Measurements from ENCODE around the gene BCL2L13.
"Not testable (repeated sequence)": the region's sequence is repeated elsewhere in the genome, so short reads cannot be mapped to it uniquely, and the experiment has no call there.

Gene BCL2L13

GRCh38 chr22:17729561-17729960 lies 91.0 kb downstream of the BCL2L13 start:
- no peak for DNase-seq

DNA sequence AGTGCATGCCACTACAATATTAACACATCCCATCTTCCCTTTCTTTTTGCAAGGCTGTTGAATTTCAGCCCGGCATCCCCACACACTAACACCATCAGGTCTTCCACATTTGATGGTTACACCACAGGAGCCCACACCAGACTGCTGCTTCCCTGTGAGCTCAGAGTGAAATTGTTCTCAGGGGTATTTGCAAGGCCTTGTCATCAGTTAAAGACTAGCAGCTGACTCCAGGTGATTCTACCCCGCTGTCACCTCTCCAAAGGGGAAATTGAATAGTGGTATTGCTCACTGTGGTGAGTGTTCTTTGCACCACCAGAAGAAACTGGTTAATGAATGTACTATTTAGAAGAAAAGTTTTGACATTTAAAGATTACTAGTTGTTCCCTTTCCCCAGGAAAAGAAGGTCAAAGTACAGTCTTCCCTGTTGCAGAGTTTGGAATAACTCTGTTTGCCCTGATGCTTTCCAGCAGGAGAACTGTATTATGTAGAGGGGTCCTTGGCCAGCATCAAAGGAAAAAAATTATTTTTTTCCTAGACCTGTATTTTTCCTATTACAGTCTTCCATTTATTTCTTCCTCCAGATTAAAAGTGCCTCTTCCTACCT lies 93.8 kb downstream of the BCL2L13 start:
- DNase-seq: no peak

GRCh38 chr22:17733466-17733865 lies 94.9 kb downstream of the BCL2L13 start:
- DNase-seq: no peak

DNA sequence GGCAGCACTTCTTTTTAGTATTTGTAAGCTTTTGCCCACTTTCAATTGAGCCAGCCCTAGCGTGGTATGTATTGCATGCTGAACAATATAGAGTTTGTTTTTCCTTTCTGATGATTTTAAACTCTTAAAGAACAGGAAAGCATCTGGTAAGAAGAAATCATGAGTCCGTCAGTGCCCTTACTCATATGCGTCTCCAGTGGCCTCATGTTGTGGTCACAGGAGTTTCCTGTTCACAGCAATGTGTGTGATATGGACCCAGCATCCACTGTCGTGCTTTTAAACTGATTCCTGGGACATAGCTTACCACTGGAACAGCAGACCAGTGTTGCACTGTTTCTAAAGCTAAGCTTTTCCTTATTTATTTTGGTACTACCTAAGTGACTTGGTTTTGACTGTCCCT lies 95.6 kb downstream of the BCL2L13 start:
- DNase-seq: no peak

DNA sequence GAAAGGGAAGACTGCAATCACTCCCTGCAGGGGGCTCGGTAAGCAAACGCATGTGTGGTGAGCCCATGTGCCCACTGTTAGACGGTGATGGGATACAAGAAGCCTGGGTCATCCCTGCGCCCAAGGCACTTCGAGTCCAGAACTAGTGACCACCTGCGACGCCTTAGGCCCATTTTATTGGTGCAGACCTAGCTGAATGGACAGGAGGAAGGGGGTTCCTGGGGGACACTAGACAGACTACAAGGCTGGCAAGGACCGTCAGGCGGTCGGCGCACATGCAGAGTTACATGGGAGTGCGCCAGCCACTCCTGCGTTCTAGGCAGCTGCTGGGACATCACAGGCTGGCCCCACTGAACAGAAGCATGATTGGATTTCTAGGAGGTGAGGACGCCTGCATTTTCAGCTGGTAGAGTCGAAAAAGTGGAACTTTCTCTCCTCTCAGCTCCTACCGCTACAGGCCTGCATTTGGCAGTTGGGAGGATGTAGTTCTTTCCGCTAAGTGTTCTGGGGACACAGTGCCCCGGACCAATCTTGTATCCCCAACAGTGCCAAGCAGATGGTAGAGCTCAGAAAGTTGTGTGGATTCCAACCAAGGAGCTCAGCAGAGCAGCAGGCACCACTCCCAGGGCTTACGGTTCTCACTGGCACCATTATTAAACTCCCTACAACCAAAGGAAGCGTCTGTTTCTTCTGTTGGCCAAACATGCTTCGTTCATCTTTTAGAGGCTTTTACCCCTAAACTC lies 100.0 kb downstream of the BCL2L13 start:
- DNase-seq: no peak

- DNase-seq: no peak
These were observed 100.8 kb downstream of the BCL2L13 start for GRCh38 chr22:17739196-17739975.

DNA sequence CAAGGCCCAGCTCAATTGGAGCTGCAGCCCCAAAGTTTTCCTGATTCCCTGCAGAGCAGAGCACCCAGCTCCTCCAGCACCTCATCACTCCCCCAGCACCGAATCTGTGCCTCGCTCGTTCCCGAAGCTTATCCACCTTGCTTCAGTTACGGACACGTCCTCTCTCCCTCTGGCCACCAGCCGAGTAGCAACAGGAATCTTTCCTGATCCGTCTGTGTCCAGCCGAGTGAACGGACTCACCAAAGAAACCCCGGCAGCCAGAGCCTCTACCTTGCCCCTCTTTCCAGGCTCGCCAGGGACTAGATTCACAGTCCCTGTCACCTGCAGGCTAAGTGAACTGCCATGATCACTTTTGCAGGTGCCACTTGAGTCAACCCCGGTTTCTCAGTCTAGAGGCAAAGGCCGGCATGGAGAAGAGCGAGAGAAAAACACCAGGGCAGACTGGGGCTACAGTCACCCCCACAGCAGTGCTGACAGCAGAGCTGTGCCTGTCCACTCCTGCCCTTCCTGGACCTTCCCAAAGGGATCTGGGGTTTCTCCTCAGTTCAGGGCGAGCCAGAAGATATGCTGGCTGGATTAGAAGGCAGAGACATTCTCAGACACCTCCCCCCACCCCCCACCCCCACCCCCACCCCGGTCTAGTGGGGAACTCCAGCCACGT lies 103.4 kb downstream of the BCL2L13 start:
- no peak for DNase-seq

- DNase-seq: peak; percentile 72
These were observed 104.0 kb downstream of the BCL2L13 start for GRCh38 chr22:17742527-17742902.

GRCh38 chr22:17743661-17744411 lies 105.3 kb downstream of the BCL2L13 start:
- no peak for DNase-seq

DNA sequence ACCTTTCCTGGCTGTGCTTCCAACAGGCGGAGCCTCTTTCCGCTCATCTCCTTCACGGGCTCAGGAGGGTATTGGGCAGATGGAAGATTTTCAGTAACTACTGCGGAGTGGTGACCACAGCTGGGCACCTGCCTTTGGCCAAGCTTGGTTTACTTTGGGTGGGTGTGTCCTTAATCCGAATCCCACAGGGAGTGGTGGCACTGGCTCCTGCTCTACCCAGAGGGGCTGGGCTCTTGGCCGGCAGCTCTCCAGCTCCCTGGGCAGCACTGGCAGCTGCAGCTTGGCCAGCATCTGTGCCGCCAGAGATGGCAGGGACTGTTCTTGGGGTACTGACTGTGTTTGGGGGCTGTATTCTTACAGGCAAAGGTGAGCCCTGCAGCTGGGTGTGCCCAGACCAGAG lies 105.9 kb downstream of the BCL2L13 start:
- DNase-seq: no peak

DNA sequence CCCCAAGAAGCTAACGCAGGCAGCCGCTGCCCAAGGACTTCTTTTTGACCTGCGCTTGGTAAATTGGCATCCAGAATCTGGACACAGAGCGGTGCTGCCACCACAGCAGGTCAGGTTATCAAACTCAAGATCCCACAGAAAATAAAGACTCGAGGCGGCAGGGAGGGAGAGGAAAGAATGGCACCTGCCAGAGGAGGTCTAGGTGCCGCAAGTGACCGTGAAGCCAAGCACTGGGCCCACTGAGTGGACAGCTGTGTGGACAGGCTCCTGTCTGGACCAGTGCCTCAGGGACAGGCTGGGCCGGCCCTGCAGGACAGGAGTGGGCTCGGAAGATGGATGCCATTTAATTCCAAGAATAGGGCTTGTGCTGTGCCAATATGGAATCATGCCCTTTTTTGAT lies 108.4 kb downstream of the BCL2L13 start:
- no peak for DNase-seq

DNA sequence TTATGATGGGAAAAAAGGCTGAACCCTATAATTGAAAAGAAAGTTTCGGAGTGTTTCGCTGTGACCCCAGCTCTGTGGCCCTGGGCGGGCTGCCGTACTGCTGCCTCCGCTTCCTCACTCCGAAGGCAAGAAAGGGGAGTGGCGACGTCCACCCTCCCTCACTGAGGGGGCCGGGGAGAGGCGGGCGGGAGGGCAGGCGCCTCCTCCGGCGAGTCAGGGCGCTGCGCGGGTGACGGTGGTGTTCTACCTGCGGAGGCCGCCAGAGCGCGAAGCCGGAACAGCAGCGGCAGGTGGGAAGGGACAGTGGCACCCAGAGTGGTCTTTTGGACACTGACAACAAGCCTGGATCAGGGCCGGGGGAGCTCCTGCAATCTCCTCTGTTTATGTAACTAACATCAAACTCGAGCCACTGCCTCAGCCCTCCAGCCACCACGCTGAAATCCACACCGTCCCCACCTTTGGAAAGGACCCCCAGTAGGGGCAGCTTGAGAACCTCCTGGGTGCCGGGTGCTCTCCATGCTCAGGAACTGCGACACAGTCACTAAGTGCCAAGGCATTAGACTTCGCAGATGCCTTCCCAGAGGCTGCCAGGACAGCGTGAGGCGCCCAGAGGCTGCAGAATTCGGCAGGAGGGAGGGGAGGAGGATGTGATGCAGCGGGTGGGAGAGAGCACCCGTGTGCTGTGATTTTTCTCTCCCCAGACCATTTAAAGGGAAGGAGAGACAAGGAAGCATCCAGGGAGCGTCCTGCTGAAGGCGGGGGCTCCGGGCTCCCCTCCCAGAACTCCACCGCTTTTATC lies 110.2 kb downstream of the BCL2L13 start:
- DNase-seq: no peak

DNA sequence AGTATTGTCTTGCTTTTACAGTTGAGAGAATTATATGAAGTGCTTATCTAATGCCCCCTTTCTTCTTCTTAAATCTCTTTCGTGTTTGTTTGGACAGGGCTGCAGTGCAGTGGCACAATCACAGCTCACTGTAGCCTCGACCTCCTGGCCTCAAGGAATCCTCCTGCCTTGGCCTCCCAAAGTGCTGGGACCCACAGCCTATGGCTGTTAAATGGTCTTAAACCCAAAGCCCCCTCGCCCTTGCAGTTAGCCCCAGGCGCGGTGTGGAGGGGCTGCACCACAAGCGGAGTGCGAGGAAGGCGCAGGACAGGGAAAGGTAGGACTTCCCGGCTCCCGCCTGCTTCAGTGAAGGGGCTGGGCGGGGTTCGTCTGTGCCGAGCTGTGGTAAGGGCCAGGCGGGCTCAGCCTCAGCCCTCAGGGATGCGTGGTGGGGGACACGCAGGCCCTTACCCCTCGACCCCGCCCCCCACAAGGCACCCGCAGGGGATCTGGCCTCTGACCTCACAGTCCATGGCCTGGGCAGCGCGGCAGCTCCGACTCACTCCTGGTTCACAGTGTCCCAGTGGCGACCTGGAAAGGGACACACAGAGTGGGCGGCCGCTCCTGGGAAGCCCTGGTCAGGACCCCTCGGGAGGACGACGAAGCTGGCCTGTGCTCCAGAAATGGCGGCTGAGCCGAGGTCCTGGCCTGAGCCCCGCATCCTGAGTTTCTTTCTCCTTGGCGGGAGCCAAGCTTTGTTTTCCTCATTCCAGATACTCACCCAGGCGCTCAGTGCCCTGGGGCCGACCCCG lies 111.2 kb downstream of the BCL2L13 start:
- no peak for DNase-seq

- no peak for DNase-seq
These were observed 113.0 kb downstream of the BCL2L13 start for GRCh38 chr22:17751596-17751995.

GRCh38 chr22:17753401-17753989 lies 114.9 kb downstream of the BCL2L13 start:
- DNase-seq: no peak

DNA sequence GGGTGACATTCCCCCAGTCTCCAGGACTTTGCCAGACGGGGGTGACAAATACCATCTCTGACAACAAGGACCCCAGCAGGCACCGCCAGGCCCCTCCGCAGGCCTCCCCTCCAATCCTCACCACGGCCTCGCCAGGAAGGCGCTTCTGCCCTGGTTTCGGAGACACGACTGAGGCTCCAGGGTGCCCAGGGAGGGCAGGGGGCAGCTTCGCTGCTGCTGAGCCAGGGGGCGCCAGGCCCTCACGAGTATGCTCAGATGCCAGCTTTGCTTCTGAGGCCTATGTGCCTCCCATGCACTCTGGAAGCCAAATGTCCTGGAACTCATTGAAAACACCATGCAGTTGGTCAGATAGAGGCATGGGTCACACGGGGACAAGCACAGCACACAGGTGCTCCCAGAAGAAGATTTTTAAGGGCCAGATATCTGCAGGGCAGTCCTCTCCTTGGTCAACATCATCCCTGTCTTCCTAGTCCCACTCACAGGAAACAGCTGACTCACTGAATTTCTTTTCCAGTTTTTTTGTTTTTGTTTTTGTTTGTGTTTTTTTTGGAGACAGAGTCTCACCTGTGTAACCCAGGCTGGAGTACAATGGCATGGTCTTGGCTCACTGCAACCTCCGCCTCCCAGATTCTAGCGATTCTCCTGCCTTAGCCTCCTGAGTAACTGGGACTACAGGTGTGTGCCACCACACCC lies 115.8 kb downstream of the BCL2L13 start:
- DNase-seq: peak; percentile 38 to 45

DNA sequence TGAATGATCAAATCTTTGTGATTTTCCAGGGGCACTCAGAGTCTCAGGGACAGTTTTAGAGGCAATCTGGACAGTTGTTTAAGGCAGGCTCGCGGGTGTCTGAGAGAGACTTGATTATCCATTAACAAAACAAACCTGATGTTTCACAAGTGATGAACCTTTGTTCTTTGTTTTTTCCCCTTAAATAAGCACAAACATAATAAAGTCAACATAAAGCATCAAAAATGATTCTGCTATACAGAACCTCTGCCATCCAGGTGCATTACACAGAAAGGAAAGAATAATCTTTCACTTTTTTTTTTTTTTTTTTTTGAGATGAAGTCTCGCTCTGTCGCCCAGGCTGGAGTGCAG lies 122.6 kb downstream of the BCL2L13 start:
- DNase-seq: no peak

- DNase-seq: not testable (repeated sequence)
These were observed 124.9 kb downstream of the BCL2L13 start for GRCh38 chr22:17763442-17763841.

DNA sequence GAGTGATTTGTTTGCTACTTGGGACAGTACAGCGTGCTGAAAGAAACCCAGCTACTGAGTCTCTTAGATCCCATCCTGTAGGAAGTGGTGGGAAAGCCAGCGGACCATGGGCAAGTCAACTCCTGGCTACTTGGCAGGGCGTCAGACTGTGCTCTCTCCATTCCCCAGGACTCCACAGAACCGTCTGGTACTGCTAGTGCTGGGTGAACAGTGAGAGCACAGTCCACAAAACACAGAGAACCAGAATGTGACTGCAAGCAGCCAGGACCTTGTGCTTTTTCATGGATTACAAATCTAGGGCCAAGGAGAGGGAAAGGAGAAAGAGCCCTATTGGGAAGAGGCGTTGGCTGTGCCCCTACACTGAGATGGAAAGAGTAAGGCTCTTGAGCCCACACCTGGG lies 125.5 kb downstream of the BCL2L13 start:
- no peak for DNase-seq

DNA sequence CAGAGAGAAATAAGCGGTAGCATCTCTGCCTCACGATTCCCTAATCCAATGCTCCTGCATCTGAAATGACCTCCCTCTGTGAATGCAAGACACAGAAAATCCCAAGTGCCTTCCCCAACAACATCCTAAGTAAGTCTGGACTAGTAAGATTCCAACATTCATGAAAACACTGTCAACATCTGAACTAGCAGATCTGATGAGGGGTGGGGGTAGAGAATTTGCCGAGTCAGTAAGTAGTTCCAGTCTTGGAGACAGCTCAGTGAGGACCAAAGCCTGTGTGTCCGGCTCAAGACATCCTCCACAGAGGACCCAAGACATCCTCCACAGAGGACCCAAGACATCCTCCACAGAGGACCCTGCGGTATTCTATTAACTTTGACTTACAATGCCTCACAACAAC lies 126.3 kb downstream of the BCL2L13 start:
- not testable (repeated sequence) for DNase-seq

All from CD4-positive, alpha-beta T cell treated with Interleukin-4 for 1 hour (primary cell).